Prostate gland (tissue), 2 donors: ENCODE data around the gene MAP4K2.

Experiments used
- CTCF ChIP-seq, 4 experiments: fragments of 200-600 bp in 2 of 4; fragments of 450-650 bp in 2 of 4; sonication (generic) in 2 of 4; IDR thresholded peaks; 1 replicate in 3 of 4; 2 replicates in 1 of 4; pipeline ENCODE4 v1.5.1; 2016 to 2019; ENCODE audit warnings: antibody characterized with exemption in 4 of 4, mild to moderate bottlenecking in 2 of 4, moderate library complexity in 2 of 4
- POLR2A ChIP-seq: fragments of 450-650 bp; IDR thresholded peaks from one replicate; pipeline ENCODE4 v1.6.1; 2016; ENCODE audit warnings: antibody characterized with exemption, mild to moderate bottlenecking
- POLR2AphosphoS5 ChIP-seq: sonication (generic); formaldehyde crosslinking; IDR thresholded peaks from one replicate; pipeline ENCODE4 v1.6.1; 2017; ENCODE audit warnings: antibody characterized with exemption

- TF ChIP-seq CTCF (IDR thresholded peaks at IDR 0.05), result no peak
- TF ChIP-seq POLR2A, result no peak
- TF ChIP-seq POLR2AphosphoS5, result no peak
These were observed 29.6 kb upstream of the MAP4K2 start for GRCh38 chr11:64832467-64833197.
